Panc1 (cell line): ENCODE data around the gene PIAS4. TPM values are rescaled to one million over a fixed set of nuclear protein-coding genes. Genes with fewer than 3 reads are reported as not detected.

Experiments used
- ATAC-seq: fragments of 200-7000 bp; cut with Tn5 transposase; 2 replicates; pipeline ENCODE4 v1.9.1; 2020; ENCODE audit warnings: mild to moderate bottlenecking, moderate library complexity
- Bru-seq: library from RNA; stranded (reverse); fragments of 400-500 nt; gene quantifications from one replicate; lab custom pipeline; 2021; lab: Mats Ljungman, UMichigan
- BruChase-seq, 2 experiments: library from RNA; stranded (reverse); fragments of 400-500 nt; gene quantifications; one replicate each; lab custom pipeline; 2021; lab: Mats Ljungman, UMichigan
- BruUV-seq: library from RNA; stranded (reverse); fragments of 400-500 nt; replicated peaks from 2 replicates; lab custom pipeline; 2021; lab: Mats Ljungman, UMichigan
- CTCF ChIA-PET: fragments of 300-600 bp; sonication (Branson Sonifier 250); formaldehyde crosslinking; loops from one replicate; lab custom pipeline; 2022; ENCODE audit warnings: antibody characterized with exemption; lab: Charles Lee
- POLR2A ChIA-PET: fragments of 300-600 bp; sonication (Branson Sonifier 250); formaldehyde crosslinking; loops from one replicate; lab custom pipeline; 2022; ENCODE audit warnings: antibody characterized with exemption; lab: Charles Lee
- DNase-seq: peaks from one replicate; pipeline ENCODE4 v3.0.0-alpha.2; 2010; ENCODE audit warnings: low read depth, low spot score
- H3K27ac ChIP-seq: 2 replicates; pipeline ENCODE4 v1.5.1; 2011; ENCODE audit warnings: mild to moderate bottlenecking, low read length, inconsistent platforms
- H3K27me3 ChIP-seq: fragments of 200-500 bp; sonication (Bioruptor generic); 2 replicates; pipeline ENCODE4 v1.6.0; 2014; ENCODE audit warnings: low read length, inconsistent platforms; ENCODE audit not compliant: control insufficient read depth, insufficient read depth
- H3K36me3 ChIP-seq: fragments of 200-500 bp; sonication (Bioruptor generic); 2 replicates; pipeline ENCODE4 v1.5.1; 2014; ENCODE audit warnings: inconsistent platforms, mild to moderate bottlenecking, low read length, moderate library complexity; ENCODE audit not compliant: control insufficient read depth, insufficient read depth
- H3K4me1 ChIP-seq: 2 replicates; pipeline ENCODE4 v1.5.1; 2011; ENCODE audit warnings: inconsistent platforms, mild to moderate bottlenecking, low read length, moderate library complexity; ENCODE audit not compliant: control insufficient read depth, insufficient read depth
- H3K4me3 ChIP-seq, 2 experiments: 2 replicates each; pipeline ENCODE4 v1.5.1; 2011 to 2012; ENCODE audit warnings: low read depth in 2 of 2, low read length in 2 of 2, mild to moderate bottlenecking in 2 of 2, inconsistent platforms in 1 of 2, moderate library complexity in 1 of 2
- H3K9me3 ChIP-seq: fragments of 200-500 bp; sonication (Bioruptor generic); 2 replicates; pipeline ENCODE4 v1.5.1; 2014; ENCODE audit warnings: low read depth, mild to moderate bottlenecking, inconsistent platforms, low read length, moderate library complexity; ENCODE audit not compliant: control insufficient read depth, insufficient read depth
- POLR2AphosphoS5 ChIP-seq: IDR thresholded peaks from 2 replicates; pipeline ENCODE4 v1.6.1; 2012; ENCODE audit warnings: mild to moderate bottlenecking, low read depth, low read length, moderate library complexity
- SIN3A ChIP-seq: IDR thresholded peaks from 2 replicates; pipeline ENCODE4 v1.6.1; 2012; ENCODE audit warnings: low read depth, mild to moderate bottlenecking, low read length, moderate library complexity, borderline replicate concordance; ENCODE audit not compliant: insufficient read depth
- TCF7L2 ChIP-seq: IDR thresholded peaks from 2 replicates; pipeline ENCODE4 v1.6.1; 2011; ENCODE audit warnings: mild to moderate bottlenecking, low read depth, low read length, inconsistent platforms
- in situ Hi-C: cut with HindIII; loops from 2 replicates; pipeline ENCODE4 v1.10.0; 2016; ENCODE audit warnings: low sequenced_read_pairs, low pct_unique_long_range_greater_than_20kb
- intact Hi-C: fragments of 100-400 bp; cut with micrococcal nuclease; formaldehyde crosslinking; loops from one replicate; pipeline ENCODE4 v1.10.0; 2022; ENCODE audit not compliant: unreplicated experiment
- long read RNA-seq: library from polyadenylated mRNA; unstranded; transcript quantifications from one replicate; pipeline ENCODE4 v2.0.0, GENCODE V29; 2021; ENCODE audit not compliant: unreplicated experiment
- polyA plus RNA-seq: library from polyadenylated mRNA; unstranded; fragments of >200 nt; gene quantifications from one replicate; pipeline ENCODE4 v1.2.1, GENCODE V29; 2012; ENCODE audit warnings: missing spikeins; ENCODE audit not compliant: insufficient read length
- total RNA-seq: library from RNA; stranded (reverse); gene quantifications from one replicate; pipeline ENCODE4 v1.2.1, GENCODE V29; 2021; ENCODE audit not compliant: unreplicated experiment
- TF ChIP-seq, protein P1 (sequence below), 2 experiments: IDR thresholded peaks; 2 replicates each; pipeline ENCODE4 v1.6.1; 2011 to 2012; ENCODE audit warnings: low read depth in 2 of 2, control low read depth in 1 of 2, low read length in 1 of 2, mild to moderate bottlenecking in 1 of 2, moderate library complexity in 1 of 2; ENCODE audit not compliant: insufficient read depth in 1 of 2
- TF ChIP-seq, protein P2 (sequence below): fragments of 450-650 bp; IDR thresholded peaks from 2 replicates; pipeline ENCODE4 v1.5.1; 2017; ENCODE audit warnings: mild to moderate bottlenecking

The PIAS4 gene, protein sequence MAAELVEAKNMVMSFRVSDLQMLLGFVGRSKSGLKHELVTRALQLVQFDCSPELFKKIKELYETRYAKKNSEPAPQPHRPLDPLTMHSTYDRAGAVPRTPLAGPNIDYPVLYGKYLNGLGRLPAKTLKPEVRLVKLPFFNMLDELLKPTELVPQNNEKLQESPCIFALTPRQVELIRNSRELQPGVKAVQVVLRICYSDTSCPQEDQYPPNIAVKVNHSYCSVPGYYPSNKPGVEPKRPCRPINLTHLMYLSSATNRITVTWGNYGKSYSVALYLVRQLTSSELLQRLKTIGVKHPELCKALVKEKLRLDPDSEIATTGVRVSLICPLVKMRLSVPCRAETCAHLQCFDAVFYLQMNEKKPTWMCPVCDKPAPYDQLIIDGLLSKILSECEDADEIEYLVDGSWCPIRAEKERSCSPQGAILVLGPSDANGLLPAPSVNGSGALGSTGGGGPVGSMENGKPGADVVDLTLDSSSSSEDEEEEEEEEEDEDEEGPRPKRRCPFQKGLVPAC
- total RNA-seq (36.7 TPM), Bru-seq, nascent RNA (percentile 57 among the genes with signal in this experiment), BruChase-seq, experiment 1, labeled RNA remaining after a 2-hour chase (percentile 71 among the genes with signal in this experiment), BruChase-seq, experiment 2, labeled RNA remaining after a 6-hour chase (percentile 76 among the genes with signal in this experiment)
- polyA plus RNA-seq: 31.6 TPM
- long read RNA-seq, transcript PIAS4-201 (11 exons, 3,159 nt): major isoform, 28 of 63 reads
- long read RNA-seq, partial matches to known transcripts: 7 of 63 reads
- long read RNA-seq, other reads (novel, unspliced or antisense): 28 of 63 reads

DNA sequence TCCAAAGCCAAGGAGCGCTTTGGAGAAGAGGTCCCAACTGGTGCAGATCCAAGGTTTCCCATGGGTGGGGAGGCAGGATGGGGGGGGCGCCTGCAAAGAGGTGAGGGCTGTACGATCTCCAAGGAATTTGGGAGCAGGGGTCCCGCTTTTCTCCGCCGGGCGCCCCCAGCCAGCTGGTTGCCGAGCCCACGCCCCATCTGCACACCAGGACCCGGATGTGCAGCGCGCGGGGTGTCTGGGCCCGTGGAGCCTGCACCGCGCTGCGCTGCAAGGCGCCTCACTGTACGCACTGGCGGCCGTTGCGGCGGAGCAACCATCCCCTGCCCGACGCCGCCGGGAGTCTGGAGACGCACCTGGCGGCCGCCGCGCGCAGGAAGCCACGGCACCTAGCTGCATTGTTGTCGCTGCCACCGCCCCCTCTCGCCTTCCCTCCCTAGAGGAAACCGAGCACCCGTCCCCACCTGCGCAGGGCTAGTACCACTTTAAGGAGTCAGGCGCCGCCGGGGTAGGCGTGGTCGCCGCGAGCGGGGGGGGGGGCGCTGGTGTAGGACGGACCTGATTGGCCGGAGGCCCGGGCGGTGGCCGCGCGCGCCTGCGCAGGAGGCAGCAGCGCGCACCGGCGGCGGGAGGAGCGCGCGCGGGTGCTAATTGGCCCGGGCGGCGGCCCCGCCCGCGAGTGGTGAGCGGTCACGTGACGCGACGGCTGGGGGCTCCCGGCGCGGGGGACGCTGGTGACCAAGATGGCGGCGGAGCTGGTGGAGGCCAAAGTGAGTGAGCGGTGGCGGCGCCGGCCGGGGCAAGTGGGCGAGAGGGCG lies at the start of gene PIAS4:
TSS of gene PIAS4 (plus strand) at position 716 of the 815 bp plus-strand sequence. CDS start at position 741, 25 bp downstream.
- in situ Hi-C loops (no loop called here), intact Hi-C loops (no loop called here)
- peaks cover 16% of the 10 kb centered on the region for H3K4me1 ChIP-seq
- DNase-seq (peak; percentile 36), ATAC-seq (peak; percentile 97)
- CTCF ChIA-PET: interaction anchor here (0.6 to 0.7 kb wide), 4 partner anchors 60 to 731 kb away, joined by 3 to 9 read pairs (median 6); no protein-coding TSS in a partner anchor
- POLR2A ChIA-PET: interaction anchor here (0.7 kb wide), 1 partner anchor 19 kb away, joined by 6 read pairs; no protein-coding TSS in a partner anchor
- no peaks in the 10 kb centered on the region for H3K27me3 ChIP-seq
- TSS peak; percentile 81 for BruUV-seq
- TF ChIP-seq TCF7L2: no peak
- TF ChIP-seq, protein P1, sequence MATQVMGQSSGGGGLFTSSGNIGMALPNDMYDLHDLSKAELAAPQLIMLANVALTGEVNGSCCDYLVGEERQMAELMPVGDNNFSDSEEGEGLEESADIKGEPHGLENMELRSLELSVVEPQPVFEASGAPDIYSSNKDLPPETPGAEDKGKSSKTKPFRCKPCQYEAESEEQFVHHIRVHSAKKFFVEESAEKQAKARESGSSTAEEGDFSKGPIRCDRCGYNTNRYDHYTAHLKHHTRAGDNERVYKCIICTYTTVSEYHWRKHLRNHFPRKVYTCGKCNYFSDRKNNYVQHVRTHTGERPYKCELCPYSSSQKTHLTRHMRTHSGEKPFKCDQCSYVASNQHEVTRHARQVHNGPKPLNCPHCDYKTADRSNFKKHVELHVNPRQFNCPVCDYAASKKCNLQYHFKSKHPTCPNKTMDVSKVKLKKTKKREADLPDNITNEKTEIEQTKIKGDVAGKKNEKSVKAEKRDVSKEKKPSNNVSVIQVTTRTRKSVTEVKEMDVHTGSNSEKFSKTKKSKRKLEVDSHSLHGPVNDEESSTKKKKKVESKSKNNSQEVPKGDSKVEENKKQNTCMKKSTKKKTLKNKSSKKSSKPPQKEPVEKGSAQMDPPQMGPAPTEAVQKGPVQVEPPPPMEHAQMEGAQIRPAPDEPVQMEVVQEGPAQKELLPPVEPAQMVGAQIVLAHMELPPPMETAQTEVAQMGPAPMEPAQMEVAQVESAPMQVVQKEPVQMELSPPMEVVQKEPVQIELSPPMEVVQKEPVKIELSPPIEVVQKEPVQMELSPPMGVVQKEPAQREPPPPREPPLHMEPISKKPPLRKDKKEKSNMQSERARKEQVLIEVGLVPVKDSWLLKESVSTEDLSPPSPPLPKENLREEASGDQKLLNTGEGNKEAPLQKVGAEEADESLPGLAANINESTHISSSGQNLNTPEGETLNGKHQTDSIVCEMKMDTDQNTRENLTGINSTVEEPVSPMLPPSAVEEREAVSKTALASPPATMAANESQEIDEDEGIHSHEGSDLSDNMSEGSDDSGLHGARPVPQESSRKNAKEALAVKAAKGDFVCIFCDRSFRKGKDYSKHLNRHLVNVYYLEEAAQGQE (IDR thresholded peaks at IDR 0.05; ENCODE audit: insufficient read depth in 1 of 2, low read depth in 2 of 2, low read length in 1 of 2): no peak
- peak; percentile 66; the same call in 1 of the 2 replicates for TF ChIP-seq SIN3A
- TF ChIP-seq, protein P2, sequence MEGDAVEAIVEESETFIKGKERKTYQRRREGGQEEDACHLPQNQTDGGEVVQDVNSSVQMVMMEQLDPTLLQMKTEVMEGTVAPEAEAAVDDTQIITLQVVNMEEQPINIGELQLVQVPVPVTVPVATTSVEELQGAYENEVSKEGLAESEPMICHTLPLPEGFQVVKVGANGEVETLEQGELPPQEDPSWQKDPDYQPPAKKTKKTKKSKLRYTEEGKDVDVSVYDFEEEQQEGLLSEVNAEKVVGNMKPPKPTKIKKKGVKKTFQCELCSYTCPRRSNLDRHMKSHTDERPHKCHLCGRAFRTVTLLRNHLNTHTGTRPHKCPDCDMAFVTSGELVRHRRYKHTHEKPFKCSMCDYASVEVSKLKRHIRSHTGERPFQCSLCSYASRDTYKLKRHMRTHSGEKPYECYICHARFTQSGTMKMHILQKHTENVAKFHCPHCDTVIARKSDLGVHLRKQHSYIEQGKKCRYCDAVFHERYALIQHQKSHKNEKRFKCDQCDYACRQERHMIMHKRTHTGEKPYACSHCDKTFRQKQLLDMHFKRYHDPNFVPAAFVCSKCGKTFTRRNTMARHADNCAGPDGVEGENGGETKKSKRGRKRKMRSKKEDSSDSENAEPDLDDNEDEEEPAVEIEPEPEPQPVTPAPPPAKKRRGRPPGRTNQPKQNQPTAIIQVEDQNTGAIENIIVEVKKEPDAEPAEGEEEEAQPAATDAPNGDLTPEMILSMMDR: no peak
- peak; percentile 63 for TF ChIP-seq POLR2AphosphoS5
- H3K36me3 ChIP-seq: 0 out of 2 replicates have a peak, but pooled peaks cover 2% of the 10 kb centered on the region
- H3K27ac ChIP-seq: peak within 1 kb of the TSS; percentile 81
- no peaks in the 10 kb centered on the region for H3K9me3 ChIP-seq
- H3K4me3 ChIP-seq: peak within 1 kb of the TSS; percentile 84 to 89
